ENCODE results near the gene EXOC4. TPM values are rescaled to one million over a fixed set of nuclear protein-coding genes. Genes with fewer than 3 reads are reported as not detected.

The EXOC4 gene
- total RNA-seq, 1 donor from 2014 or later = 67.7 TPM

- Mint-ChIP-seq H3K4me3 (ENCODE audit: unreplicated experiment) (no peak overlapping the region), H3K9me3 (ENCODE audit: low read depth) (no peaks in the 10 kb centered on the region), H3K27me3 (ENCODE audit: low read depth) (no peaks in the 10 kb centered on the region), H3K4me1 (ENCODE audit: low read depth) (no peaks in the 10 kb centered on the region), H3K27ac (ENCODE audit: unreplicated experiment) (no peak overlapping the region), H3K36me3 (ENCODE audit: low read depth) (no peaks in the 10 kb centered on the region)
- DNase-seq (ENCODE audit: low spot score) = no peak
- no peak for TF ChIP-seq CTCF (IDR thresholded peaks at IDR 0.05)
These were observed 806.1 kb downstream of the EXOC4 start for GRCh38 chr7:134058980-134059379.

GRCh38 chr7:134059921-134060320, 807.0 kb downstream of the EXOC4 start:
- Mint-ChIP-seq H3K4me3 (ENCODE audit: unreplicated experiment) (no peak overlapping the region), H3K36me3 (ENCODE audit: low read depth) (no peaks in the 10 kb centered on the region), H3K27ac (ENCODE audit: unreplicated experiment) (no peak overlapping the region), H3K4me1 (ENCODE audit: low read depth) (no peaks in the 10 kb centered on the region), H3K27me3 (ENCODE audit: low read depth) (no peaks in the 10 kb centered on the region), H3K9me3 (ENCODE audit: low read depth) (no peaks in the 10 kb centered on the region)
- TF ChIP-seq CTCF (IDR thresholded peaks at IDR 0.05) = no peak
- no peak for DNase-seq (ENCODE audit: low spot score)

- Mint-ChIP-seq H3K36me3 (ENCODE audit: low read depth) (no peaks in the 10 kb centered on the region), H3K27me3 (ENCODE audit: low read depth) (no peaks in the 10 kb centered on the region), H3K9me3 (ENCODE audit: low read depth) (no peaks in the 10 kb centered on the region), H3K4me1 (ENCODE audit: low read depth) (no peaks in the 10 kb centered on the region), H3K27ac (ENCODE audit: unreplicated experiment) (no peak overlapping the region), H3K4me3 (ENCODE audit: unreplicated experiment) (no peak overlapping the region)
- no peak for TF ChIP-seq CTCF (IDR thresholded peaks at IDR 0.05)
- DNase-seq (ENCODE audit: low spot score) = no peak
These were observed 808.0 kb downstream of the EXOC4 start for GRCh38 chr7:134060874-134061273.

- Mint-ChIP-seq H3K27ac (ENCODE audit: unreplicated experiment) (no peak overlapping the region), H3K9me3 (ENCODE audit: low read depth) (no peaks in the 10 kb centered on the region), H3K36me3 (ENCODE audit: low read depth) (peaks cover 3% of the 10 kb centered on the region), H3K4me3 (ENCODE audit: unreplicated experiment) (no peak overlapping the region), H3K27me3 (ENCODE audit: low read depth) (no peaks in the 10 kb centered on the region), H3K4me1 (ENCODE audit: low read depth) (no peaks in the 10 kb centered on the region)
- no peak for TF ChIP-seq CTCF (IDR thresholded peaks at IDR 0.05)
- DNase-seq (ENCODE audit: low spot score) = no peak
These were observed 809.6 kb downstream of the EXOC4 start for GRCh38 chr7:134062460-134062859.

GRCh38 chr7:134065415-134065814, 812.5 kb downstream of the EXOC4 start:
- H3K36me3 Mint-ChIP-seq (ENCODE audit: low read depth) = peaks cover 3% of the 10 kb centered on the region
- no peak for TF ChIP-seq CTCF (IDR thresholded peaks at IDR 0.05)
- no peak for DNase-seq (ENCODE audit: low spot score)
- H3K27me3 Mint-ChIP-seq (ENCODE audit: low read depth) = no peaks in the 10 kb centered on the region
- no peak overlapping the region for H3K4me3 Mint-ChIP-seq (ENCODE audit: unreplicated experiment)
- no peaks in the 10 kb centered on the region for H3K9me3 Mint-ChIP-seq (ENCODE audit: low read depth)
- H3K4me1 Mint-ChIP-seq (ENCODE audit: low read depth) = no peaks in the 10 kb centered on the region
- H3K27ac Mint-ChIP-seq (ENCODE audit: unreplicated experiment) = no peak overlapping the region

Data from chondrocyte (in vitro differentiated cells).